Skeletal muscle tissue (tissue), 4 donors: Measurements from ENCODE around the gene EREG. TPM values are rescaled to one million over a fixed set of nuclear protein-coding genes. Genes with fewer than 3 reads are reported as not detected.
"Not testable (repeated sequence)": the region's sequence is repeated elsewhere in the genome, so short reads cannot be mapped to it uniquely, and the experiment has no call there.

Experiments
- H3K27ac ChIP-seq: one replicate; pipeline ENCODE4 v1.7.0; 2013; ENCODE audit warnings: mild to moderate bottlenecking, low read depth, low read length, inconsistent platforms
- H3K27me3 ChIP-seq, 3 donors: one replicate each; pipeline ENCODE4 v1.7.0; 2013; ENCODE audit warnings: low read length in 3 of 3; ENCODE audit not compliant: control insufficient read depth in 3 of 3, insufficient read depth in 3 of 3
- H3K36me3 ChIP-seq, 3 donors: one replicate each; pipeline ENCODE4 v1.7.0; 2013; ENCODE audit warnings: low read length in 3 of 3; ENCODE audit not compliant: control insufficient read depth in 3 of 3, insufficient read depth in 3 of 3
- H3K4me1 ChIP-seq, 3 donors: one replicate each; pipeline ENCODE4 v1.7.0; 2013; ENCODE audit warnings: low read length in 3 of 3, mild to moderate bottlenecking in 3 of 3; ENCODE audit not compliant: control insufficient read depth in 3 of 3, insufficient read depth in 3 of 3
- H3K4me3 ChIP-seq, 3 donors: one replicate each; pipeline ENCODE4 v1.7.0; 2013; ENCODE audit warnings: low read length in 3 of 3
- H3K9ac ChIP-seq, 3 donors: one replicate each; pipeline ENCODE4 v1.7.0; 2013; ENCODE audit warnings: low read length in 3 of 3, mild to moderate bottlenecking in 3 of 3, moderate library complexity in 2 of 3, low read depth in 1 of 3
- H3K9me3 ChIP-seq, 3 donors: one replicate each; pipeline ENCODE4 v1.7.0; 2013; ENCODE audit warnings: low read length in 3 of 3; ENCODE audit not compliant: control insufficient read depth in 3 of 3
- total RNA-seq: library from RNA; depleted of rRNA; stranded (reverse); fragments of >200 nt; gene quantifications from one replicate; pipeline ENCODE4 v1.2.3, GENCODE V29; 2014
- donor health status: Osteomylitis.

EREG gene
- total RNA-seq, 1 donor from 2014 or later: not detected

GRCh38 chr4:74397748-74398426 lies 32.9 kb downstream of the EREG start:
- H3K9me3 ChIP-seq: no peaks in the 10 kb centered on the region
- no peaks in the 10 kb centered on the region for H3K36me3 ChIP-seq
- H3K27ac ChIP-seq: no peak overlapping the region
- no peak overlapping the region for H3K9ac ChIP-seq
- peak overlapping the region in 1 of 3 donors; percentile 57 for H3K4me3 ChIP-seq
- no peaks in the 10 kb centered on the region for H3K4me1 ChIP-seq
- no peaks in the 10 kb centered on the region for H3K27me3 ChIP-seq

- H3K27me3 ChIP-seq, H3K27ac ChIP-seq, H3K9ac ChIP-seq, H3K9me3 ChIP-seq, H3K36me3 ChIP-seq, H3K4me1 ChIP-seq, H3K4me3 ChIP-seq: not testable (repeated sequence)
These were observed 34.1 kb downstream of the EREG start for GRCh38 chr4:74398894-74399589.

- Histone ChIP-seq H3K9me3 (no peaks in the 10 kb centered on the region), H3K36me3 (no peaks in the 10 kb centered on the region), H3K9ac (no peak overlapping the region), H3K4me1 (no peaks in the 10 kb centered on the region), H3K4me3 (no peak overlapping the region), H3K27ac (no peak overlapping the region), H3K27me3 (no peaks in the 10 kb centered on the region)
These were observed 35.5 kb downstream of the EREG start for GRCh38 chr4:74400395-74400794.

GRCh38 chr4:74402692-74403456 lies 37.9 kb downstream of the EREG start:
- Histone ChIP-seq H3K9me3 (no peaks in the 10 kb centered on the region), H3K9ac (no peak overlapping the region), H3K27ac (no peak overlapping the region), H3K4me3 (no peak overlapping the region), H3K4me1 (no peaks in the 10 kb centered on the region), H3K27me3 (no peaks in the 10 kb centered on the region), H3K36me3 (no peaks in the 10 kb centered on the region)

- no peak overlapping the region for H3K9ac ChIP-seq
- H3K27ac ChIP-seq: no peak overlapping the region
- H3K4me1 ChIP-seq: no peaks in the 10 kb centered on the region
- no peaks in the 10 kb centered on the region for H3K36me3 ChIP-seq
- H3K27me3 ChIP-seq: no peaks in the 10 kb centered on the region
- H3K9me3 ChIP-seq: no peaks in the 10 kb centered on the region
- no peak overlapping the region for H3K4me3 ChIP-seq
These were observed 42.9 kb downstream of the EREG start for GRCh38 chr4:74407891-74408290.

GRCh38 chr4:74408639-74409038 lies 43.7 kb downstream of the EREG start:
- Histone ChIP-seq H3K36me3 (no peaks in the 10 kb centered on the region), H3K9ac (no peak overlapping the region), H3K4me3 (no peak overlapping the region), H3K27ac (no peak overlapping the region), H3K9me3 (no peaks in the 10 kb centered on the region), H3K4me1 (no peaks in the 10 kb centered on the region), H3K27me3 (no peaks in the 10 kb centered on the region)

- no peak overlapping the region for H3K9ac ChIP-seq
- H3K36me3 ChIP-seq: no peaks in the 10 kb centered on the region
- H3K27ac ChIP-seq: no peak overlapping the region
- no peaks in the 10 kb centered on the region for H3K4me1 ChIP-seq
- H3K27me3 ChIP-seq: no peaks in the 10 kb centered on the region
- H3K9me3 ChIP-seq: no peaks in the 10 kb centered on the region
- H3K4me3 ChIP-seq: no peak overlapping the region
These were observed 45.3 kb downstream of the EREG start for GRCh38 chr4:74410272-74410671.

- Histone ChIP-seq H3K36me3 (no peaks in the 10 kb centered on the region), H3K9me3 (no peaks in the 10 kb centered on the region), H3K4me3 (no peak overlapping the region), H3K9ac (no peak overlapping the region), H3K27me3 (no peaks in the 10 kb centered on the region), H3K4me1 (no peaks in the 10 kb centered on the region), H3K27ac (no peak overlapping the region)
These were observed 47.3 kb downstream of the EREG start for GRCh38 chr4:74412225-74412624.

- no peaks in the 10 kb centered on the region for H3K9me3 ChIP-seq
- H3K4me3 ChIP-seq: no peak overlapping the region
- H3K9ac ChIP-seq: no peak overlapping the region
- no peaks in the 10 kb centered on the region for H3K36me3 ChIP-seq
- H3K27ac ChIP-seq: no peak overlapping the region
- no peaks in the 10 kb centered on the region for H3K27me3 ChIP-seq
- H3K4me1 ChIP-seq: no peaks in the 10 kb centered on the region
These were observed 48.3 kb downstream of the EREG start for GRCh38 chr4:74413265-74413664.
